Measurements from ENCODE around the gene SLC1A1. TPM values are rescaled to one million over a fixed set of nuclear protein-coding genes. Genes with fewer than 3 reads are reported as not detected.
"Not testable (repeated sequence)": the region's sequence is repeated elsewhere in the genome, so short reads cannot be mapped to it uniquely, and the experiment has no call there.

SLC1A1 gene
- total RNA-seq, 1 donor from 2014 or later, result not detected

DNA sequence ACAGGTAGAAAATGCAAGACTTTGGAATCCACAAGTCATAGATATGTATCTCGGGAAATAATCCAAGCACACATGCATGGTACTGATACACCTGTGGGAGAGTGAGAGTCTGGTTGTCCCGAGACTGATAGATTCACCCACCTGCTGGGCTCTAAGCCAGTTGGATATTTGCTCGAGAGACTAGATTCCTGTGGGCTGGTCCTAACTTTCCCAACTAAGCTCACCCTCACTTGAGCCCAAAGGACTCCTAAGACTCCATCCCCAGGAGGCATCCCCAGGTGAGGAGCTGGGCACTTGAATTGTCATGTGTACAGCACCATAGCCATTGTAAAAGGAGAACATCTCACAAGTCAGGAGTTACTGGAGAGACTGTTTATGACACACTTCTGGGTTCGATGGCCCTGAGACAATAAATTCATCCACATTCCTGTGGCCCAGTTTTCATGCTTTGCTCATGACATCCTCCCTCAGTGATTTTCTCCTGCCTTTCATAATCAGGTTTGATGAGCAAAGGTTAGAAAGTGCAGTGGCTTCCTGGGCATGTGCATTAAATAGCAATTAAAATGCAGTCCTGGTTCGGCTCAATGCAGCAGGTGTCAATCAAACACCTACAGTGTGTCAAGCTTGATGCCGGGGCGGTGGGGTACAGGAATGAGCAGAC, 18.1 kb downstream of the SLC1A1 start:
- no peaks in the 10 kb centered on the region for H3K9me3 Mint-ChIP-seq
- peaks cover 2% of the 10 kb centered on the region for H3K27me3 Mint-ChIP-seq (ENCODE audit: low read depth)
- no peak overlapping the region for H3K4me3 Mint-ChIP-seq (ENCODE audit: low read depth)

GRCh38 chr9:4508907-4509589, 18.8 kb downstream of the SLC1A1 start:
- H3K9me3 Mint-ChIP-seq, result no peaks in the 10 kb centered on the region
- no peak overlapping the region for H3K27ac Mint-ChIP-seq
- DNase-seq (ENCODE audit: low spot score), result no peak

More for the DNA sequence above, 18.1 kb downstream of the SLC1A1 start:
- no peak for DNase-seq (ENCODE audit: low spot score)
- H3K4me1 Mint-ChIP-seq (ENCODE audit: low read depth), result no peaks in the 10 kb centered on the region
- no peak overlapping the region for H3K27ac Mint-ChIP-seq
- H3K36me3 Mint-ChIP-seq (ENCODE audit: low read depth), result no peaks in the 10 kb centered on the region
- intact Hi-C loops (cut with micrococcal nuclease), result no loop called here

DNA sequence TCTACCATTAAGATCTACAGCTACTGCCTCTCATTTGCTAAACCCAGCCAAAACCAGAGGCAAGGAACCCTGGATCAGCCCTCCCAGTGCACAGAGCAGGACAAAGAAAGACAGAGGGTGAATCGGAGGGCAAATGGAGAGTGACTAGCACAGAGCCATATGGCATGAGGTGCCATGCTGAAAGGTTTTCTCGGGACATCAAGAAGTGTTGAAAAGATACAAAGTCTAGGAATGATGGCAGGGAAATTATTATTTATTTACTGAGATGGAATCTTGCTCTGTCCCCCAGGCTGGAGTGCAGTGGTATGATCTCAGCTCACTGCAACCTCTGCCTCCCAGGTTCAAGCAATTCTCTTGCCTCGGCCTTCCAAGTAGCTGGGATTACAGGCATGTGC, 19.3 kb downstream of the SLC1A1 start:
- H3K9me3 Mint-ChIP-seq, result no peaks in the 10 kb centered on the region
- no peak overlapping the region for H3K4me3 Mint-ChIP-seq (ENCODE audit: low read depth)
- no peaks in the 10 kb centered on the region for H3K36me3 Mint-ChIP-seq (ENCODE audit: low read depth)
- no peaks in the 10 kb centered on the region for H3K4me1 Mint-ChIP-seq (ENCODE audit: low read depth)
- DNase-seq (ENCODE audit: low spot score), result no peak
- peaks cover 9% of the 10 kb centered on the region for H3K27me3 Mint-ChIP-seq (ENCODE audit: low read depth)
- no peak overlapping the region for H3K27ac Mint-ChIP-seq
- intact Hi-C loops (cut with micrococcal nuclease), result no loop called here

More at GRCh38 chr9:4508907-4509589, 18.8 kb downstream of the SLC1A1 start:
- H3K36me3 Mint-ChIP-seq (ENCODE audit: low read depth), result no peaks in the 10 kb centered on the region
- H3K4me1 Mint-ChIP-seq (ENCODE audit: low read depth), result no peaks in the 10 kb centered on the region
- H3K27me3 Mint-ChIP-seq (ENCODE audit: low read depth), result peaks cover 6% of the 10 kb centered on the region
- no peak overlapping the region for H3K4me3 Mint-ChIP-seq (ENCODE audit: low read depth)
- intact Hi-C loops (cut with micrococcal nuclease), result no loop called here

DNA sequence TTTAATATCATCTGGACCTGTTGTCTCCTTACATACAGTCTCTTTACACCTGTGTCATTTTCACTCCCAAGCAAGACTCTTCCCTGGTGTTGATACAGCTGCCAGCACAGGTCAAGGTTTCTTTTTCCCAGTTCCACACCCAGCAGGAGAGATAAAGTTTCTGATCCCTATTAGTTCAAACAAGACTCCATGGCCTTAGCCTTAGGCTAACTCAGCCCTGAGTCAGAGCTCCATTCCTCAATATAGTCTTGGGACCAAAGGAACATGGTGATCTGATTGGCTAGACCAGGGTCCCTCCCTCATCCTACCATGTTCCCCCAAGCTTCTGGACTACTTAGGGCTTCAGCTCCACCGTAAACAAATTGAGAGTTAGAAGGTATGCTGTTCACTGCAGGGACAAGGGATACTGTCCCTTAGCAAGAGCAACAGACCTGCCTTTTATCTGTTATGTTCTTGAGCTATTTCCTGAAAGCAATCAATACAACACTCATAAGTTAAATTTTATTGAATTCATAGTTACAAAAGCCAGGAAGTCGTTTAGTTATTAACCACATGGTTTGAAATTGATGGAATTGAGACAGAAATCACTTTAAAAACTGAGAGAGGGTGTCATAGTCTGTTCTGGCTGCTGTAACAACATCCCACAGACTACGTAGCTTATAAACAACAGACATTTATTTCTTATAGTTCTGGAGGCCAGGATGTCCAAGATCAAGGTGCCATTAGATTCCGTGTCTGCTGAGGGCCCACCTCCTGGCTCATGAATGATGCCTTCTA, 20.5 kb downstream of the SLC1A1 start:
- no peaks in the 10 kb centered on the region for H3K9me3 Mint-ChIP-seq
- intact Hi-C loops (cut with micrococcal nuclease), result no loop called here
- no peak overlapping the region for H3K4me3 Mint-ChIP-seq (ENCODE audit: low read depth)
- no peaks in the 10 kb centered on the region for H3K36me3 Mint-ChIP-seq (ENCODE audit: low read depth)
- no peak overlapping the region for H3K27ac Mint-ChIP-seq
- H3K27me3 Mint-ChIP-seq (ENCODE audit: low read depth), result peaks cover 9% of the 10 kb centered on the region
- DNase-seq (ENCODE audit: low spot score), result no peak
- no peaks in the 10 kb centered on the region for H3K4me1 Mint-ChIP-seq (ENCODE audit: low read depth)

- DNase-seq (ENCODE audit: low spot score), result no peak
- H3K36me3 Mint-ChIP-seq (ENCODE audit: low read depth), result no peaks in the 10 kb centered on the region
- no peak overlapping the region for H3K4me3 Mint-ChIP-seq (ENCODE audit: low read depth)
- intact Hi-C loops (cut with micrococcal nuclease), result no loop called here
- H3K4me1 Mint-ChIP-seq (ENCODE audit: low read depth), result peaks cover 8% of the 10 kb centered on the region
- H3K27me3 Mint-ChIP-seq (ENCODE audit: low read depth), result peaks cover 9% of the 10 kb centered on the region
- H3K27ac Mint-ChIP-seq, result no peak overlapping the region
- no peaks in the 10 kb centered on the region for H3K9me3 Mint-ChIP-seq
These were observed 24.2 kb downstream of the SLC1A1 start for GRCh38 chr9:4514252-4515128.

GRCh38 chr9:4515958-4516375, 25.7 kb downstream of the SLC1A1 start:
- intact Hi-C loops (cut with micrococcal nuclease), result no loop called here
- H3K36me3 Mint-ChIP-seq (ENCODE audit: low read depth), result no peaks in the 10 kb centered on the region
- no peak for DNase-seq (ENCODE audit: low spot score)
- H3K4me1 Mint-ChIP-seq (ENCODE audit: low read depth), result peaks cover 14% of the 10 kb centered on the region
- no peak overlapping the region for H3K4me3 Mint-ChIP-seq (ENCODE audit: low read depth)
- H3K27me3 Mint-ChIP-seq (ENCODE audit: low read depth), result peaks cover 9% of the 10 kb centered on the region
- no peak overlapping the region for H3K27ac Mint-ChIP-seq
- H3K9me3 Mint-ChIP-seq, result no peaks in the 10 kb centered on the region

DNA sequence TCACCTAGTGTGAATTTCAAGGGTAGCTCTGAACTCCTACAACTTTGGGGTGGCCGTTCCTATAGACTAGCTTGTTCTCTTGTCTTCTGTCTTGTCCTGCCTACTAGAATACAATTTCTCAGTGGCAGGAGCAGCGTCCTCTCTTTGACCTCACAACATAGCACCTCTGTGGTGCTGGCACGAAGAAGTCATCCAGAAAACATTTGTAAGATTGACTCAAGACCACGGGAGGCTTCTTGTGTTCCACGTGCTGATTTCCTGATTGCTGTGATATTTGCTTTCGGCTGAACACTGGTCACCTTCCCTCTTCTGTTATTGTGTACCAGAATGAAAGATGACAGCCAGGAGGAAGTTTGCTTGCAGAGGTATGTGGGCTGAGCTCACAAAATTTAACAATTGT, 27.0 kb downstream of the SLC1A1 start:
- H3K9me3 Mint-ChIP-seq, result no peaks in the 10 kb centered on the region

DNA sequence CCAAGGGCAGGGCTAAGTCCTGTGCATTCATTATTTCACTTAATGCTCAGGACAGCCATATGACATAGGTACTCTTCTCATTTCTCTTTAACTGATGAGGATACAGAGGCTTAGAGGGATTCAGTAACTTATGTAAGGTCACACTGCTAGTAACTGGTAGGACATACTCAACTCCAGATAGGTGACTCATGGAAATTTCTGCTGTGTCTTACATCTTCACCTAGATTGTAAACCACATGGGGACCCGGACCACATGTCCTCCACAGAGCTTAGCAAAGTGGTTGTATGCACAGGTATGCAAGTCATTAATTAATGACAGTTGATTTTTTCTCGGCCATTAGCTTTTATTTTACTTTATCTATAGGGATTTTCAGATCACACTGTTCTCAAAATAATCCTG, 29.3 kb downstream of the SLC1A1 start:
- peaks cover 14% of the 10 kb centered on the region for H3K4me1 Mint-ChIP-seq (ENCODE audit: low read depth)
- no peaks in the 10 kb centered on the region for H3K36me3 Mint-ChIP-seq (ENCODE audit: low read depth)
- intact Hi-C loops (cut with micrococcal nuclease), result no loop called here
- DNase-seq (ENCODE audit: low spot score), result no peak
- no peak overlapping the region for H3K27ac Mint-ChIP-seq
- no peak overlapping the region for H3K4me3 Mint-ChIP-seq (ENCODE audit: low read depth)
- H3K9me3 Mint-ChIP-seq, result no peaks in the 10 kb centered on the region
- H3K27me3 Mint-ChIP-seq (ENCODE audit: low read depth), result peaks cover 2% of the 10 kb centered on the region

More for the DNA sequence above, 27.0 kb downstream of the SLC1A1 start:
- Mint-ChIP-seq H3K36me3 (ENCODE audit: low read depth) (no peaks in the 10 kb centered on the region), H3K27me3 (ENCODE audit: low read depth) (peaks cover 8% of the 10 kb centered on the region), H3K4me3 (ENCODE audit: low read depth) (no peak overlapping the region), H3K27ac (no peak overlapping the region), H3K4me1 (ENCODE audit: low read depth) (peaks cover 14% of the 10 kb centered on the region)
- intact Hi-C loops (cut with micrococcal nuclease), result no loop called here
- no peak for DNase-seq (ENCODE audit: low spot score)

DNA sequence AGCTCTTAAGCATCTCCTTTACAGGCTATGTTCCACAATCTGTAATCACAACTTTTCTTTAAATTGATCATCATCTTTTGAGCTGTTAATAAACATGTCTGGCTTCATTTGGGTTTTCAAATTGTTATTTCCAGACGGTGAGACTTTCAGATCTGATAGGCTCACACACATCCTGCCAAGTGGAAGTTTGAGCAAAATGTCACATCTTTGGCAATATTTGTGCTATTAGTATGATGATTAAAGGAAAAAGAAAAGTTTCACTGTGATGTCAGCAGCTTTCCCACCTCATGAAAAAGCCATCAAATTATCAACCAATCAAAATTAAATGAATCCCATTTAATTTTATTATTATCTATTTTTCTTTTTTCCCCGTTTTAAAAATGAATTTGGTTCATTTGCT, 29.8 kb downstream of the SLC1A1 start:
- peaks cover 14% of the 10 kb centered on the region for H3K4me1 Mint-ChIP-seq (ENCODE audit: low read depth)
- peaks cover 2% of the 10 kb centered on the region for H3K27me3 Mint-ChIP-seq (ENCODE audit: low read depth)

GRCh38 chr9:4530375-4530774, 40.1 kb downstream of the SLC1A1 start:
- H3K9me3 Mint-ChIP-seq, result no peaks in the 10 kb centered on the region
- H3K4me1 Mint-ChIP-seq (ENCODE audit: low read depth), result peaks cover 4% of the 10 kb centered on the region
- H3K36me3 Mint-ChIP-seq (ENCODE audit: low read depth), result no peaks in the 10 kb centered on the region
- H3K27ac Mint-ChIP-seq, result no peak overlapping the region
- H3K27me3 Mint-ChIP-seq (ENCODE audit: low read depth), result peaks cover 5% of the 10 kb centered on the region
- intact Hi-C loops (cut with micrococcal nuclease), result no loop called here
- DNase-seq (ENCODE audit: low spot score), result no peak
- H3K4me3 Mint-ChIP-seq (ENCODE audit: low read depth), result no peak overlapping the region

More for the DNA sequence above, 29.8 kb downstream of the SLC1A1 start:
- H3K9me3 Mint-ChIP-seq, result no peaks in the 10 kb centered on the region
- H3K27ac Mint-ChIP-seq, result no peak overlapping the region
- H3K4me3 Mint-ChIP-seq (ENCODE audit: low read depth), result no peak overlapping the region
- no peak for DNase-seq (ENCODE audit: low spot score)
- intact Hi-C loops (cut with micrococcal nuclease), result no loop called here
- H3K36me3 Mint-ChIP-seq (ENCODE audit: low read depth), result no peaks in the 10 kb centered on the region

DNA sequence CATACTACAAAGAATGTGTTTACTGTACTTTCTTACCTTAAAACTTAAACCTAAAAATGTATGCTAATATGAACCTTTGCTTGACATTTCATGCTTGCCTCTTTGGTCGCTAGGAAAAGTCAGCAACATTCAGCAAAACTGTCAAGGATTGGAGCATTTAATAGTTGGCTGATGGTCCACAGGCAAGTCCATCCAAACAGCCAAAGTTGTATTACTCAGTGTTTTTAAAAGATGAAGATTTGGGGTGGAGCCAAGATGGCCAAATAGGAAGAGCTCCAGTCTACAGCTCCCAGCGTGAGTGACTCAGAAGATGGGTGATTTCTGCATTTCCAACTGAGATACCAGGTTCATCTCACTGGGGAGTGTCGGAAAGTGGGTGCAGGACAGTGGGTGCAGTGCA, 40.6 kb downstream of the SLC1A1 start:
- H3K4me1 Mint-ChIP-seq (ENCODE audit: low read depth); DNase-seq (ENCODE audit: low spot score); H3K36me3 Mint-ChIP-seq (ENCODE audit: low read depth); H3K4me3 Mint-ChIP-seq (ENCODE audit: low read depth); intact Hi-C loops (cut with micrococcal nuclease); H3K27ac Mint-ChIP-seq; H3K27me3 Mint-ChIP-seq (ENCODE audit: low read depth); H3K9me3 Mint-ChIP-seq: not testable (repeated sequence)

GRCh38 chr9:4531355-4531754, 41.1 kb downstream of the SLC1A1 start:
- DNase-seq (ENCODE audit: low spot score); H3K36me3 Mint-ChIP-seq (ENCODE audit: low read depth); H3K4me3 Mint-ChIP-seq (ENCODE audit: low read depth); H3K27me3 Mint-ChIP-seq (ENCODE audit: low read depth); H3K27ac Mint-ChIP-seq; H3K9me3 Mint-ChIP-seq; intact Hi-C loops (cut with micrococcal nuclease); H3K4me1 Mint-ChIP-seq (ENCODE audit: low read depth): not testable (repeated sequence)
